ENCODE data around the gene CTPS2. TPM values are rescaled to one million over a fixed set of nuclear protein-coding genes. Genes with fewer than 3 reads are reported as not detected.

The CTPS2 gene
- total and polyA plus RNA-seq, 2 experiments from 2014 or later, result 10.4 to 35.5 TPM

DNA sequence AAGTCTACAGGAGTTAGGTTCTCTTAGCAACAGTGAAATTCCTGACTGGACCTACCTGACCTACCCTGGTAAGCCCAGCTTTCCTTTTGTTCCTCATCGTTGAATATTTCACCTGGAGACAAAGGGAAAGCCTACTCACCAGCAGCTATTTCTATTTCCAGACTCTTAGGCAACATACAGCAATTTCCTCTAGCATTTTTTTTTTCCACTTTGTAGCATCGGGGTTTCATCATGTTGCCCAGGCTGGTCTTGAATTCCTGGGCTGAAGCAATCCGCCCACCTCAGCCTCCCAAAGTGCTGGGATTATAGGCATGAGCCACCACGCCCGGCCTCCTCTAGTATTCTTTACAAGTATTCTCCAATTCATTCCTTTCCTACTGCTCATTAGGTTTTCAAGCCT lies 69.3 kb downstream of the CTPS2 start:
- Histone ChIP-seq H2AFZ (no peak overlapping the region), H3K9me2 (ENCODE audit: insufficient read depth) (no peaks in the 10 kb centered on the region), H3K36me3 (ENCODE audit: insufficient read depth) (no peaks in the 10 kb centered on the region), H3K4me1 (ENCODE audit: insufficient read depth) (peaks cover 14% of the 10 kb centered on the region), H3K4me3 (no peak overlapping the region), H3F3A (replicated peaks; ENCODE audit: low read depth) (no peaks in the 10 kb centered on the region), H3K27me3 (ENCODE audit: insufficient read depth) (no peaks in the 10 kb centered on the region), H3K27ac (ENCODE audit: low read depth) (peak overlapping the region; percentile 67), H3K79me2 (replicated peaks; ENCODE audit: insufficient read depth) (no peaks in the 10 kb centered on the region), H4K20me1 (replicated peaks; ENCODE audit: insufficient read depth) (no peaks in the 10 kb centered on the region), H3K4me2 (no peak overlapping the region)
- ATAC-seq (no peak), DNase-seq (ENCODE audit: low spot score) (peak; percentile 21)
- H3K4me3 Mint-ChIP-seq, result no peak overlapping the region
- H3K9me3 Mint-ChIP-seq, result no peaks in the 10 kb centered on the region; the same call in 2 of the 3 replicates
- peaks cover 20% of the 10 kb centered on the region for H3K4me1 Mint-ChIP-seq
- peaks cover 59% of the 10 kb centered on the region for H3K36me3 Mint-ChIP-seq (ENCODE audit: low read depth)
- TF ChIP-seq, protein P1, sequence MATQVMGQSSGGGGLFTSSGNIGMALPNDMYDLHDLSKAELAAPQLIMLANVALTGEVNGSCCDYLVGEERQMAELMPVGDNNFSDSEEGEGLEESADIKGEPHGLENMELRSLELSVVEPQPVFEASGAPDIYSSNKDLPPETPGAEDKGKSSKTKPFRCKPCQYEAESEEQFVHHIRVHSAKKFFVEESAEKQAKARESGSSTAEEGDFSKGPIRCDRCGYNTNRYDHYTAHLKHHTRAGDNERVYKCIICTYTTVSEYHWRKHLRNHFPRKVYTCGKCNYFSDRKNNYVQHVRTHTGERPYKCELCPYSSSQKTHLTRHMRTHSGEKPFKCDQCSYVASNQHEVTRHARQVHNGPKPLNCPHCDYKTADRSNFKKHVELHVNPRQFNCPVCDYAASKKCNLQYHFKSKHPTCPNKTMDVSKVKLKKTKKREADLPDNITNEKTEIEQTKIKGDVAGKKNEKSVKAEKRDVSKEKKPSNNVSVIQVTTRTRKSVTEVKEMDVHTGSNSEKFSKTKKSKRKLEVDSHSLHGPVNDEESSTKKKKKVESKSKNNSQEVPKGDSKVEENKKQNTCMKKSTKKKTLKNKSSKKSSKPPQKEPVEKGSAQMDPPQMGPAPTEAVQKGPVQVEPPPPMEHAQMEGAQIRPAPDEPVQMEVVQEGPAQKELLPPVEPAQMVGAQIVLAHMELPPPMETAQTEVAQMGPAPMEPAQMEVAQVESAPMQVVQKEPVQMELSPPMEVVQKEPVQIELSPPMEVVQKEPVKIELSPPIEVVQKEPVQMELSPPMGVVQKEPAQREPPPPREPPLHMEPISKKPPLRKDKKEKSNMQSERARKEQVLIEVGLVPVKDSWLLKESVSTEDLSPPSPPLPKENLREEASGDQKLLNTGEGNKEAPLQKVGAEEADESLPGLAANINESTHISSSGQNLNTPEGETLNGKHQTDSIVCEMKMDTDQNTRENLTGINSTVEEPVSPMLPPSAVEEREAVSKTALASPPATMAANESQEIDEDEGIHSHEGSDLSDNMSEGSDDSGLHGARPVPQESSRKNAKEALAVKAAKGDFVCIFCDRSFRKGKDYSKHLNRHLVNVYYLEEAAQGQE (IDR thresholded peaks at IDR 0.05; ENCODE audit: unreplicated experiment), result no peak
- TF ChIP-seq STAT1 (IDR thresholded peaks at IDR 0.05; ENCODE audit: unreplicated experiment) (no peak), ZNF331 (CRISPR knock-in tag; IDR thresholded peaks at IDR 0.05; ENCODE audit: low read depth) (no peak), JUNB (IDR thresholded peaks at IDR 0.05; ENCODE audit: unreplicated experiment) (no peak), EZH2 (IDR thresholded peaks at IDR 0.05; ENCODE audit: low read depth, unreplicated experiment) (no peak), POLR2AphosphoS5 (IDR thresholded peaks at IDR 0.05; ENCODE audit: low read depth) (no peak), NANOG (IDR thresholded peaks at IDR 0.05; ENCODE audit: borderline replicate concordance) (no peak), ZNF114 (CRISPR knock-in tag; IDR thresholded peaks at IDR 0.05) (no peak), EZH2phosphoT487 (IDR thresholded peaks at IDR 0.05; ENCODE audit: unreplicated experiment) (no peak), CREB1 (CRISPR knock-in tag; IDR thresholded peaks at IDR 0.05; ENCODE audit: low read depth) (no peak)
- TF ChIP-seq, protein P2, sequence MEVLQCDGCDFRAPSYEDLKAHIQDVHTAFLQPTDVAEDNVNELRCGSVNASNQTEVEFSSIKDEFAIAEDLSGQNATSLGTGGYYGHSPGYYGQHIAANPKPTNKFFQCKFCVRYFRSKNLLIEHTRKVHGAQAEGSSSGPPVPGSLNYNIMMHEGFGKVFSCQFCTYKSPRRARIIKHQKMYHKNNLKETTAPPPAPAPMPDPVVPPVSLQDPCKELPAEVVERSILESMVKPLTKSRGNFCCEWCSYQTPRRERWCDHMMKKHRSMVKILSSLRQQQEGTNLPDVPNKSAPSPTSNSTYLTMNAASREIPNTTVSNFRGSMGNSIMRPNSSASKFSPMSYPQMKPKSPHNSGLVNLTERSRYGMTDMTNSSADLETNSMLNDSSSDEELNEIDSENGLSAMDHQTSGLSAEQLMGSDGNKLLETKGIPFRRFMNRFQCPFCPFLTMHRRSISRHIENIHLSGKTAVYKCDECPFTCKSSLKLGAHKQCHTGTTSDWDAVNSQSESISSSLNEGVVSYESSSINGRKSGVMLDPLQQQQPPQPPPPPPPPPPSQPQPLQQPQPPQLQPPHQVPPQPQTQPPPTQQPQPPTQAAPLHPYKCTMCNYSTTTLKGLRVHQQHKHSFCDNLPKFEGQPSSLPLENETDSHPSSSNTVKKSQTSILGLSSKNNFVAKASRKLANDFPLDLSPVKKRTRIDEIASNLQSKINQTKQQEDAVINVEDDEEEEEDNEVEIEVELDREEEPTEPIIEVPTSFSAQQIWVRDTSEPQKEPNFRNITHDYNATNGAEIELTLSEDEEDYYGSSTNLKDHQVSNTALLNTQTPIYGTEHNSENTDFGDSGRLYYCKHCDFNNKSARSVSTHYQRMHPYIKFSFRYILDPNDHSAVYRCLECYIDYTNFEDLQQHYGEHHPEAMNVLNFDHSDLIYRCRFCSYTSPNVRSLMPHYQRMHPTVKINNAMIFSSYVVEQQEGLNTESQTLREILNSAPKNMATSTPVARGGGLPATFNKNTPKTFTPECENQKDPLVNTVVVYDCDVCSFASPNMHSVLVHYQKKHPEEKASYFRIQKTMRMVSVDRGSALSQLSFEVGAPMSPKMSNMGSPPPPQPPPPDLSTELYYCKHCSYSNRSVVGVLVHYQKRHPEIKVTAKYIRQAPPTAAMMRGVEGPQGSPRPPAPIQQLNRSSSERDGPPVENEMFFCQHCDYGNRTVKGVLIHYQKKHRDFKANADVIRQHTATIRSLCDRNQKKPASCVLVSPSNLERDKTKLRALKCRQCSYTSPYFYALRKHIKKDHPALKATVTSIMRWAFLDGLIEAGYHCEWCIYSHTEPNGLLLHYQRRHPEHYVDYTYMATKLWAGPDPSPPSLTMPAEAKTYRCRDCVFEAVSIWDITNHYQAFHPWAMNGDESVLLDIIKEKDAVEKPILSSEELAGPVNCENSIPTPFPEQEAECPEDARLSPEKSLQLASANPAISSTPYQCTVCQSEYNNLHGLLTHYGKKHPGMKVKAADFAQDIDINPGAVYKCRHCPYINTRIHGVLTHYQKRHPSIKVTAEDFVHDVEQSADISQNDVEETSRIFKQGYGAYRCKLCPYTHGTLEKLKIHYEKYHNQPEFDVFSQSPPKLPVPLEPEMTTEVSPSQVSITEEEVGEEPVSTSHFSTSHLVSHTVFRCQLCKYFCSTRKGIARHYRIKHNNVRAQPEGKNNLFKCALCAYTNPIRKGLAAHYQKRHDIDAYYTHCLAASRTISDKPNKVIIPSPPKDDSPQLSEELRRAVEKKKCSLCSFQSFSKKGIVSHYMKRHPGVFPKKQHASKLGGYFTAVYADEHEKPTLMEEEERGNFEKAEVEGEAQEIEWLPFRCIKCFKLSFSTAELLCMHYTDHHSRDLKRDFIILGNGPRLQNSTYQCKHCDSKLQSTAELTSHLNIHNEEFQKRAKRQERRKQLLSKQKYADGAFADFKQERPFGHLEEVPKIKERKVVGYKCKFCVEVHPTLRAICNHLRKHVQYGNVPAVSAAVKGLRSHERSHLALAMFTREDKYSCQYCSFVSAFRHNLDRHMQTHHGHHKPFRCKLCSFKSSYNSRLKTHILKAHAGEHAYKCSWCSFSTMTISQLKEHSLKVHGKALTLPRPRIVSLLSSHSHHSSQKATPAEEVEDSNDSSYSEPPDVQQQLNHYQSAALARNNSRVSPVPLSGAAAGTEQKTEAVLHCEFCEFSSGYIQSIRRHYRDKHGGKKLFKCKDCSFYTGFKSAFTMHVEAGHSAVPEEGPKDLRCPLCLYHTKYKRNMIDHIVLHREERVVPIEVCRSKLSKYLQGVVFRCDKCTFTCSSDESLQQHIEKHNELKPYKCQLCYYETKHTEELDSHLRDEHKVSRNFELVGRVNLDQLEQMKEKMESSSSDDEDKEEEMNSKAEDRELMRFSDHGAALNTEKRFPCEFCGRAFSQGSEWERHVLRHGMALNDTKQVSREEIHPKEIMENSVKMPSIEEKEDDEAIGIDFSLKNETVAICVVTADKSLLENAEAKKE (CRISPR knock-in tag; IDR thresholded peaks at IDR 0.05), result no peak
- TF ChIP-seq, protein P3, sequence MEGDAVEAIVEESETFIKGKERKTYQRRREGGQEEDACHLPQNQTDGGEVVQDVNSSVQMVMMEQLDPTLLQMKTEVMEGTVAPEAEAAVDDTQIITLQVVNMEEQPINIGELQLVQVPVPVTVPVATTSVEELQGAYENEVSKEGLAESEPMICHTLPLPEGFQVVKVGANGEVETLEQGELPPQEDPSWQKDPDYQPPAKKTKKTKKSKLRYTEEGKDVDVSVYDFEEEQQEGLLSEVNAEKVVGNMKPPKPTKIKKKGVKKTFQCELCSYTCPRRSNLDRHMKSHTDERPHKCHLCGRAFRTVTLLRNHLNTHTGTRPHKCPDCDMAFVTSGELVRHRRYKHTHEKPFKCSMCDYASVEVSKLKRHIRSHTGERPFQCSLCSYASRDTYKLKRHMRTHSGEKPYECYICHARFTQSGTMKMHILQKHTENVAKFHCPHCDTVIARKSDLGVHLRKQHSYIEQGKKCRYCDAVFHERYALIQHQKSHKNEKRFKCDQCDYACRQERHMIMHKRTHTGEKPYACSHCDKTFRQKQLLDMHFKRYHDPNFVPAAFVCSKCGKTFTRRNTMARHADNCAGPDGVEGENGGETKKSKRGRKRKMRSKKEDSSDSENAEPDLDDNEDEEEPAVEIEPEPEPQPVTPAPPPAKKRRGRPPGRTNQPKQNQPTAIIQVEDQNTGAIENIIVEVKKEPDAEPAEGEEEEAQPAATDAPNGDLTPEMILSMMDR (conservative IDR thresholded peaks at IDR 0.05; ENCODE audit: low read depth in 2 of 2), result no peak
- H3K27me3 Mint-ChIP-seq (ENCODE audit: insufficient read depth, low read depth, poor library complexity), result peaks cover 1% of the 10 kb centered on the region
- H3K27ac Mint-ChIP-seq, result peak overlapping the region; percentile 70; the same call in 1 of the 2 replicates
